C4-2B (cell line): ENCODE measurements around the gene IL17F.

Experiments used
- H3K27ac ChIP-seq: fragments of 450-650 bp; 2 replicates; pipeline ENCODE4 v1.5.1; 2017
- ZFX ChIP-seq: fragments of 450-650 bp; IDR thresholded peaks from 2 replicates; pipeline ENCODE4 v1.6.1; 2017
- TF ChIP-seq, protein P1 (sequence below): fragments of 450-650 bp; conservative IDR thresholded peaks from 2 replicates; pipeline ENCODE4 v1.5.1; 2017; ENCODE audit warnings: mild to moderate bottlenecking

The IL17F gene

DNA sequence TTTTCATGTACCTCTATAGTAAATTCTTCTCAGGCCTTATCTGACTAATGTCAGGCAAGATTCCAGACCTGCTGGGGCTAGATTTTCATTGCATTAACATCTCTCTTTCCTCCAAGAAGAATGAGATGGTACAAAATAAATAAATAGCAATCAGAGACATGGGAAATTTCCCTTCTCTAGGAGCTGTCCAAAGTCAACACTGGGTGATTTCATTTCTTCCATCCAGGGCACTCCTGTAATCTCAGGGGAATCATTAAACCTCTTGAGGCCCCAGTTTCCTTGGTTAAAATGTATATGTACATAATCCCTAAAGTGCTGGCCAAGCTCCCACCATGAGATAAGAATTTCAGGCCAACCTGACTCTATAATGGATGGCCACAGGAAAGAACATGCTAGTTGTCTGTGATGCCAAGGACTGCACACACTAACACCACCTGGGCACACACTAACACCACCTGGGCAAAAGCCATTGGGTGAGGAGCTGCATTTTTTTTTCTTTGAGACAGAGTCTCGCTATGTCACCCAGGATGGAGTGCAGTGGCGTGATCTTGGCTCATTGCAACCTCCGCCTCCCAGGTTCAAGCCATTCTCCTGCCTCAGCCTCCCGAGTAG is 912 bp downstream of the IL17F start:
- H3K27ac ChIP-seq, result no peak overlapping the region
- TF ChIP-seq ZFX, result no peak

- no peak for TF ChIP-seq ZFX
- TF ChIP-seq, protein P1, sequence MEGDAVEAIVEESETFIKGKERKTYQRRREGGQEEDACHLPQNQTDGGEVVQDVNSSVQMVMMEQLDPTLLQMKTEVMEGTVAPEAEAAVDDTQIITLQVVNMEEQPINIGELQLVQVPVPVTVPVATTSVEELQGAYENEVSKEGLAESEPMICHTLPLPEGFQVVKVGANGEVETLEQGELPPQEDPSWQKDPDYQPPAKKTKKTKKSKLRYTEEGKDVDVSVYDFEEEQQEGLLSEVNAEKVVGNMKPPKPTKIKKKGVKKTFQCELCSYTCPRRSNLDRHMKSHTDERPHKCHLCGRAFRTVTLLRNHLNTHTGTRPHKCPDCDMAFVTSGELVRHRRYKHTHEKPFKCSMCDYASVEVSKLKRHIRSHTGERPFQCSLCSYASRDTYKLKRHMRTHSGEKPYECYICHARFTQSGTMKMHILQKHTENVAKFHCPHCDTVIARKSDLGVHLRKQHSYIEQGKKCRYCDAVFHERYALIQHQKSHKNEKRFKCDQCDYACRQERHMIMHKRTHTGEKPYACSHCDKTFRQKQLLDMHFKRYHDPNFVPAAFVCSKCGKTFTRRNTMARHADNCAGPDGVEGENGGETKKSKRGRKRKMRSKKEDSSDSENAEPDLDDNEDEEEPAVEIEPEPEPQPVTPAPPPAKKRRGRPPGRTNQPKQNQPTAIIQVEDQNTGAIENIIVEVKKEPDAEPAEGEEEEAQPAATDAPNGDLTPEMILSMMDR, result no peak
- no peak overlapping the region for H3K27ac ChIP-seq
These were observed 2.5 kb downstream of the IL17F start for GRCh38 chr6:52241819-52242218.

GRCh38 chr6:52233975-52234823 is 10.1 kb downstream of the IL17F start:
- TF ChIP-seq, protein P1, result peak; percentile 87
- TF ChIP-seq ZFX, result no peak
- H3K27ac ChIP-seq, result no peak overlapping the region

GRCh38 chr6:52233005-52233404 is 11.3 kb downstream of the IL17F start:
- H3K27ac ChIP-seq, result no peak overlapping the region
- TF ChIP-seq, protein P1, result no peak
- no peak for TF ChIP-seq ZFX

DNA sequence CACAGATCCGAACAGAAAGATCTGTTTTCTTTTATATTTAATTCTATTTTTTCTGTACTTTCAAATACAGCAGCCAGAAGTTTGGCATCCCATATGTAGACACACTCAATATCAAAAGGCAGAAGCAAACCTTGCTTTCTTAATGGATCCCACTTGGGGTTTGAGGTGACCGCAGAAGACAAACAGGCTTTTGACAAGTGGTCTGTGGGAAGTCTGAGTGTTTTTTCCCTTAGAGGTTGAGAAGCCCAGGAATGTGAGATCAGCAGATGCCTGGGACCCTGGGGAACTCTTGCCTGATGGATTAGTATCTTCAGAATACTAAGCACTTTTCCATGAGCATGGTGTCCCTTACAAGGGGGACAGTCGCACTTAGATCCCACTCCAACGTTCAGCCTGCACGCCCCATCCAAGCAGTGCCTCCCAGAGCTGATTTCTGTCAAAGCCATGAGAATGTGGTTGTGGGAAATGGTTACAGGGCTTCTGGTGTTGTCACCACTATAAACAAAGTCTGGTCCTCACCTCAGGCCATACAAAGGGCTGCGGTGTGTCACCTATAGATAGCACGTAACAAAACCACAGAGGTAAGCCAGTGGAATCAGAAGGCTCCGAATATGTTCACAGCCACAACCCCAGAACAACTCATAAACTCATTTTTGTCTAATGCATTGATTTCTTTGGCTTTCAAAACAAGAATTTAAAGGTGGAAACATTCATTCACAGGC is 12.7 kb downstream of the IL17F start:
- H3K27ac ChIP-seq, result no peak overlapping the region
- TF ChIP-seq ZFX, result no peak
- TF ChIP-seq, protein P1, result no peak

GRCh38 chr6:52230685-52231084 is 13.6 kb downstream of the IL17F start:
- TF ChIP-seq, protein P1, result no peak
- no peak for TF ChIP-seq ZFX
- H3K27ac ChIP-seq, result no peak overlapping the region

DNA sequence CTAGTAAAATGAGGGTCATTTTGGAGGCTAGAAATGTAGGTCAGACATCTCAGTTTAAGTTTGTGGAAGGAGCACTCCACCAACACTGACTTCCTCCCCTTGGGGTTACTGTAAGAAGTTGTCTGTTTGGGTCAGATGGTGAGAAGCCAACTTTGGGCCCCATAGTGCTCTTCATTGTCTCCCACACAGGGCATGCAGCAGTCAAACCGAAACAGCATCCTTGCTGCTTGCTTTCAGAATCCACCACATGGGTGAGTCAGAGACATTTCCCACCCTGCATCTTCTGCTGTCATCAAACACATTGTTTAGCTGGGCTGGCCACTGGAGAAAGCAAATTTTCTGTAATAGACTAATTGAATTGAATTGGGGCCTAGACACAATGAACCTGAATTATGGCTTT is 16.8 kb downstream of the IL17F start:
- H3K27ac ChIP-seq, result no peak overlapping the region
- TF ChIP-seq ZFX, result no peak
- TF ChIP-seq, protein P1, result no peak
